DLD1 (cell line): Measurements from ENCODE around the gene CLIC5.

Experiments used
- in situ Hi-C: cut with HindIII; loops from 2 replicates; pipeline ENCODE4 v1.10.0; 2017; ENCODE audit warnings: low sequenced_read_pairs

CLIC5 gene

DNA sequence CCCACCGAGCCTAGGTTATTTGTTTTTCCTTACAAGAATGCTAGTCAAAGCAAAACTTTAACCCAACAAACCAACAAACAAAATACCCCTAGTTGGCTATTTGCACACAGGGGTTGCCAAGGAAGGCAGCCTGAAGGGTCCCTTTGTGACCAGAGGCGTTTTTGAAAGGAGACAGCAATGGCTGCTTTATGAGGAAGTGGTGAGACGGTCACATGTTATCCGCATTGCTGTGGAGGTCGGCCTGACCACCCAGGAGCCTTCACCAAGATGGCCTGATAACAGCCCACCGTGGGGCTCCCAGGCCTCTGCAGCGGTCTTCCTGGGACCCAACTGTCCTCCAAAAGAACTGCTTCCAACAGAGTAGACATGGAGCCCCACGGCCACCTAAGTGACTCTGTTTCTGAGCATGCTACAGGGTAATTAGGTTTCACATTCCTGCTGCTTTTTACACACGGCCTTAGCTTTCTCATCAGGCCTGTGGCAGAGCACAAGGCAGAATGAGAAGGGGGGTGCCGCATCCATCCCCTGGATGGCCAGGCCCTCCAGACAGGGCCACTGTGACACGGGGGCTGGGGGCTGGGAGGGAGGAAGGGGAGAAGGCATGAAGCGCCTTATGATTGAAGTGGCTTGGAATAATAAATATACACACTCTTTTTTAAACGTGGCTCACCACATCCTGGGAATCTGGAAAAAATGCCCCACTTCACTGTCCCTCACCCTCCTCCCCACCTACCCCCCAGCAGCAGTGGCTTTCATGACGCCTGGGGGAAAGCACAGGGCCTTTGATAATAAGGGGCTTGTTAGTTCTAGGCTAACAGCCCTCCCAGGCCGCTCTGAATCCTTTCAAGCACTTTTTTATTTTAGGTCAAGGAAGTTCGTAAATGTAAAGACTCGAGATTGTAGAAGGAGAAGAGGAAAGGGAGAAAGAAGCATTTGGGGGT, 86.0 kb downstream of the CLIC5 start:
- in situ Hi-C loops = loop anchor here (5.0 kb wide), 1 partner anchor 138 kb away; no protein-coding TSS in a partner anchor

DNA sequence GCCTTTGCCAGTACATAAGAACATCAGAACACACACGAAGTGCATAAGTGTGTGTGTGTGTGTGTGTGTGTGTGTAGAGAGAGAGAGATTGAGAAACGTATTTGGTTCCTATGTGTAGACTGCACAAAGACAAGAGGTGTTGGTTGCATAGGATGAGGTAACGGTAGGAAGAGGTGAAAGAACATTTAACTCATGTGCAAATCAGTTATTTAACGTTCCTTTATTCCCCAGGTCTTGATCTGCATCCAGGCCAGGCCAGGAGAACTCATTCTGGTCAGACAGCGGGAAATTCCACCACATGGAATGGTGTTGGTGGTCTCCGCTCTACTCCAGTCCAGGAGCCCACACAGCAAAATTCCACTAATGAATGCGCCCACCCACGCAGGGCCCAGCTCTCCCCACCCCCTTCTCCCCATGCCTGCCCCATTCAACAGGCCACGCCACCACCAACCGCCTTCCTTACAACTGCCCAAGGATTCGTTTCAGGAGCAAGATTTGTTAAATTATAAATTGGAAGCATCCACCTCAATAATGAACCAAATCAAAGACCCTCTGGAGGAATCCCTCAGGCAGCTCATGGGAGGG, 86.8 kb downstream of the CLIC5 start:
- in situ Hi-C loops = loop anchor here (5.0 kb wide), 1 partner anchor 138 kb away; no protein-coding TSS in a partner anchor

DNA sequence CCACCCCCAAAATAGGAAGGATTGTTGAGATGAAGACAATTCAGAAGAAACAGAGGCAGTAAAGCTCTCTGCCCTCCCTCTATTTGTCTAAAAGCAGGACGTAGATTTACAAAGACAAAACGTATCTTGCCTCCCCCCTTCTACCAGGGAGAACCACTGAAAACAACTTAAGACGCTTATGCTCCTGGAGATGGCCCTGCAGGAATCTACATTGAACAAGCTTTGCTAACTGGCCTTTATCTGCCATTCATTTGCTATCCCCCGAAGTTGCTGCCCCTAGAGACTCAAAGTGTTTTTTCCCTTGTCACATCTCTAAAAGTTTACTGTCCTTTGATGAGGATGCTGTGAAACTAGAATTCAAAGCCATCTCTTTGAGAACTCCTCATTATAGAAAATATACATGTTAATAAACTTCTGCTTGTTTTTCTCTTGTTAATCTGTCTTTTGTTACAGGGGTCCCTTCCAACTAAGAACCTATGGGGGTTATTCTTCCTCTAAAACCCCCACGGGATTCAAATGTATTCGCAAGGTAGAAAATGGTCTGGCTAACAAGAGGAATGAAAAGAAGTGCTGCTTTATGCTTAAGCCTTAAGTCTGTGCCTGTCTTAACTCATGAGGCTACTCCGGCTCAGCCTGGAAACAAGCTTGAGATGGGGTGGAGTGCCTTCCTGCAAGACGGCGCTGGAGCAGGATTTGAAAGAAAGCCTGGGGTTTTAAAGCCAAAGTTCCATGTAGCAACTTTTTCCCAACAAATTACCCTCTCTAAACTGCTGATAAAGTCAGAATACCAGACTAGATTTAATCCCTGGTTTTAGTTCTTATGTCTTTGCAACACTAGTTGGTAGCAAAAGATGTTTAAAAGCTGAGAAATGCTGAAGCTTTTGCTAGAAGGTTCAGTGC, 88.0 kb downstream of the CLIC5 start:
- in situ Hi-C loops = loop anchor here (5.0 kb wide), 1 partner anchor 140 kb away; no protein-coding TSS in a partner anchor

DNA sequence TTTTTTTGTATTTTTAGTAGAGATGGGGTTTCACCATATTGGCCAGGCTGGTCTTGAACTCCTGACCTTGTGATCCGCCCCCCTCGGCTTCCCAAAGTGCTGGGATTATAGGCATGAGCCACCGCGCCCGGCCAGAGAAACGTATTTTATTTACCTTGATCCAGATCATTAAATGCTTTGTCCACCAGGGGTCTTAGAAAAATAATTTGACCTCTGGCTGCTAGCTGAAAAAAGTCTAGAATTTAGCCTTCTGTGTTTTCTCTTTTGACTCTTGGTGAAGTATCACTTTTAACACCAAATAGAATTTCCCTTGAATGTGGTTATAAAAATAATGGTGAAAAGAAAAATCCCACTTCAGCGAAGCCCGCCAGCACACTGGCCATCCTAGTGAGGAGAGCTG, 89.2 kb downstream of the CLIC5 start:
- in situ Hi-C loops = loop anchor here (5.0 kb wide), 1 partner anchor 141 kb away; no protein-coding TSS in a partner anchor

DNA sequence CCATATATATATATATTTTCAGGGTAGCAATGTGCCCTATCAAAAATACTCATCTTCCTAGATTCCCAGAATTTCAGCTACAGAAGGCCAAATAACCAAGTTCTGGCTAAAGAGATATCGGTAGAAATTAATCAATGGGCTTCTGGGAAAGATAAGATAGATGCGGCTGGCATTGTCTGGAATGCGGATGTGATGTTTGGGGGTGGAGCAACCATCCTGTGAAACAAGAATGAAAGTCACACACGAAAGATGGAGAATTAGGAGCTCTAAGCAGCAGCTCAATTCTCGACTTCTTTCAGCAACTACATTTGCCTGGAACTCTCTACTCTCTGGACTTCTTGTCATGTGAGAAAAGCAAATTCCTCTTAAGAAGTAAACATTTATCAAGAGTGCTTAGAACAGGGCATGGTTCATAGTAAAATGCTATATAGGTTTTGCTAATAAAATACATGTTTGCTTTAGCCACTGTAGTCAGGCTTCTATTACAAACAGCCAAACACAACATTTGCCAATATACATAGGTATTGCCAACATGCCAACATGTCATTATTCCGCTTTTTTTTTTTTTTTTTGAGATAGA, 90.8 kb downstream of the CLIC5 start:
- in situ Hi-C loops = loop anchor here (5.0 kb wide), 1 partner anchor 142 kb away; no protein-coding TSS in a partner anchor

DNA sequence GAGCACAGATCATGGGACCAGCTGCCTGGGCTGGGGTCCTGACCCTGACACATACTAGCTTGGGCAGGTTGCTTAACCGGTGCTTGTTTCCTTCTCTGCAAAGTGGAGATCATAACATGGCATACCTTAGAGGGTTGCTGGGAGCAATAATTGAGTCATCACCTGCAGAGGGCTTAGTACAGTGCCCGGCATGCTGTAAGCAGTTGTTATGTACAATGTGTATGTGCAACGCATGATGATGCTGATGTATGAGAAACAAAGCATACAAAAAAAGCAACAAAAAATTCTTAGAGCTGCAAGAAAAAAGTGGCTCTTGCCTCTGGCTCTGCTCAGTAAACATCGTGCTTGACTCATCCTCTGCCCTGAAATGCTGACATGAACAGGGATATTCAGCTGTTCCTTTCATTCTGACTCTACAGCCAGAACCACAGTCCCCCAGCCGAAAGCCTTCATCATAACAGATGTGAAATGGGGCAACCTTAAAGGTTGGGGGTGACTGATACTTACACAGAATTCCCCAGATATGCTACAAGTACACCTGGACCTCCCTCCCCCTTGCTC, 91.7 kb downstream of the CLIC5 start:
- in situ Hi-C loops = no loop called here

DNA sequence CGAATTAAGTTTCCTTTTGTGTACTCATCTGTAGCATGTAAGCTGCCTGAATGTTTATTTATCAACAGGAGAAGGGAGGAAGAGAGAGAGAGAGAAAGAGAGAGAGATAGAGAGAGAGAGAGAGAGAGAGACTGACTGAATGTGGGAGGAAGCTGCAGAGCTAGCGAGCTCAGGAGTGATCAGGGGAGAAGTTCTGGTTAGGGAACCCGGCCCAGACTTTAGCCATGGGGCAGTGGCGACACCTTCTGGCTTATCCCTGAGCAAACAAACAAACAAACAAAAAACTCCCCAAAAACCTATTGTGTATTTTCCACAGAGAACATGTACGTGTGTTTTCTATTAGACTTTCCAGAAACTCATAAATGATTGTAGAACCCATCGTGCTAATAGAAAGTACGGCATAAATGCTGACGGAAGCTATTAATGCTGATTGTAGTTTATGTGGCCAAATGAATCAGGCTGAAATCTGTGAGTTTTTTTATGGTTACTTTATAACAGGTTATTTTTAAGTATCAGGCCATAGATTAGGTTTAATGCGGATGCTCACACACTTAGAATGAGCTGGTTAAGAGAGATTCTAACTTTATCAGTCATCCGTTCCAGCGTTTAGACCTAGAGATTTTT, 92.8 kb downstream of the CLIC5 start:
- in situ Hi-C loops = no loop called here

DNA sequence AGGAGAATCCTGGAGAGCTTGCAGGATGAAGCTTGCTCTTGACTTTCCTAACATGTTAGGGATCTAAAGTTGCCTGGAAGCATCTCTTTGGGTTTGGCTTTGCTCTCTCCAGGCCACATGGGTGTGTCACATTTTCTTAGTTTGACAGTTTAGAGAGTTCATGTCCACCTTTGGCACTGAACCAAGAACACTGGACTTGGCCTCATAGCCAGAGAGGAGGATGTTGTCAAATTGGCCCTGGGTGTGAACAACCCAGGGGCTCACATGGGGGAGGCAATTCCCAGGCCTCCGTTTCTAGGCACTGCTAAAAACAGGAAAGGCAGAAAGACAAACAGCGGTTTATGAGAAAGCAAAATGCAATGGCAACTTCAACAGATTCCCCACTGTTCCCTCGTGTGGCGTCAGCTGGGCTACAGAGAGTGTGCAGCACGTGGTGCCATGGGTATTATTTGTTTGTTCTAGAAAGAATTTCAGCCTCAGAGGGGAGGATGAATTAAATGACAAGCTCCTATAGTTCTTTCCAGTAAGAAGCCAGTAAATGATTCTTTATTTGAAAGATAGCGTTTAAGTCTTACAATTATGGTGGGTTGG, 93.9 kb downstream of the CLIC5 start:
- in situ Hi-C loops = no loop called here

DNA sequence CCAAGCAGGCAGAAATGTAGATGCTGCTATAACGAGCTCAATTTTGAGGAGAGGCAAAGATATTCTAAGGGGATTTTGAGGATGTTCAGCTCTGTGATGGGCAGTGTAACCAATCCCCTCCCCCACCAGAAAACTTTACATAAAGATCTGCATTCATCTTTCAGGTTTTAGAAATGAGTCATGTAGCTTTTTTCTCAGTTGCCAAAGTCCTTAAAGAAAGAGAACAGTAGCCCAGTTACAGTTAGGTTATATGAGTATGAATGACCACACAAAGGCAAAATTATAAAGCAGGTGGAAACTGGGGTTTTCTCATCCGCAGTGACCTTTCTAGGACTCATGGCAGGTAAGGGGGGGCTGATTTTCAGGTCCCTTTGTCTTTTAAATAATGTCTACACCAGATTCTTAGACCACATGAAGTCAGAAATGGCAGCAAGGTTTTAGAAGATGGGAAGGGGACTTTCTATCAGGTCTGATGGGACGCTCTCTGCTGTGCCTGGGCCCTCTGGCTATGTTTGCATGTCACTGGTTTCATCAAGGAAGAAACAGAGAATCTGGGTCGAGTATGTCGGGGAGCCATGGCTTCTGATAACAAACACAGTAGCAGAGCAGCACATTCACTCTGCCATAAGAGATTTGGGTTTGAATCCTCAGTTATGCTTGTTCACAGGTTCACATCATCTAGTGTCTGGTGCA, 94.7 kb downstream of the CLIC5 start:
- in situ Hi-C loops = no loop called here

DNA sequence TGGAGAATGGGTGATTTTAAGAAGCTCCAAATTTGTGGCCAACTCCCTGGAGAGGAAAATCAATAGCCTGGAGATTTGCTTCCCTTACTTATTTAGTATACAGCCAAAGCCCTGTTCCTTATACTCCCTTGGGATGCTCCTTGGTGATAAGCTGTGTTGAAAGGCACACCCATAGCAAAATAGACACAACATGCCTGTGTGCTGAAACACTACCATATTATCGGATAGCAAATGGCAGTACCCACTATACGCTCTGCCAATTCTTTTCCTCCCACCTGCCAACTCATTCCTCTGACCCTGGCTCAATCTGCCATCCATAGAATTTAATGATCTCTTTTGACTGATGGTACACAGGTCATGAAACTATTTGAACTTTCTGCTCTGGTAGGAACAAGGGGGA, 98.2 kb downstream of the CLIC5 start:
- in situ Hi-C loops = no loop called here

DNA sequence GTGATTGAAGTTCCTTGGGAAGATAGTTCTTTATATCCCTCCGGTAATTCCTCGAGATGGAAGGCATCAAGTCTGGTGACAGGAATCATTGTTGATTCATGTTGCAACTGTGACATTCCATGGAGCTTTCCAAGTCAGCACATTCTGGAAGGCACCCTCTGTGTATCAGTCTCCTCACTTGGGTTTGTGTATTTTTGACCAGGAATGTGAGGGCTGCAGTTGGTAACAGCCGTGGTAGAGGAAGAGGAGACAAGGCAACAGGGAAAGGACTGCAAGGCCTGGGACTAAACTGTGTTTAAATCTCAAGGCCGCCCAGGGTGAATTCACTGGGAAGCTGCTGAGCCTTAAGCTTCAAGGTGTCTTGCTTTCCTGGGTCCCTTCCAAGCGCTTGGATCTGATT, 99.0 kb downstream of the CLIC5 start:
- in situ Hi-C loops = no loop called here

DNA sequence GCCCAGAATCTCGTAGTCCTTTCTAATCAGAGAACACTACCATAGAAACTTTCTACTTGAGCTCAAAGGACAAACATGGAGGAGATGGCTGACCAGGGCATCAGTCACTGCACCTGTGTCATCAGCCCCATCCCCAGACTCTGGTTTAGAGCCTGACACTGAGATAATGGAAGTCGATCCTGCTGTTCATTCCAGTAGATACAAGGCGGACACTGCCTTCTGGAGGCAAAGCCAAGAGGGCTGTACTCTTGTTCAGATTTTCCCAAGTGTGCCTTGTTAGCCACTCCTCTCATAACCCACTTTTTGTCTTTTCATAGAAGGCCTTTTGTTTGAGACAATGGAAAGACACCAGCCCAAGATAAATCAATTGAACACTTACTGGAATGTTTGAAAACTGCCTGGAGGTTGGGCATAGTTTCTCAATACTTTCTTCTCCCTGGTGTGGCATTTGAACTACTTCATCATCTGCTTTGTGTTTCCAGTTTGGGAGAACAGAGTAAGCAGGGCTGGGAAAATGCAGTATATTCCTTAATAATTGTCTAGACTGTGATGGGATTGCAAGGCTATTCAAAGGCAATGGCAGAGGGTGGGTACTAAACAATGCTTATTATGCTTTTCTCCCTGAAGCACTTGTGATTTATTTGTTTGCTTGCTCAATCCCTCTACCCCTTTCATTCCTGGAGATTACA, 99.7 kb downstream of the CLIC5 start:
- in situ Hi-C loops = no loop called here

DNA sequence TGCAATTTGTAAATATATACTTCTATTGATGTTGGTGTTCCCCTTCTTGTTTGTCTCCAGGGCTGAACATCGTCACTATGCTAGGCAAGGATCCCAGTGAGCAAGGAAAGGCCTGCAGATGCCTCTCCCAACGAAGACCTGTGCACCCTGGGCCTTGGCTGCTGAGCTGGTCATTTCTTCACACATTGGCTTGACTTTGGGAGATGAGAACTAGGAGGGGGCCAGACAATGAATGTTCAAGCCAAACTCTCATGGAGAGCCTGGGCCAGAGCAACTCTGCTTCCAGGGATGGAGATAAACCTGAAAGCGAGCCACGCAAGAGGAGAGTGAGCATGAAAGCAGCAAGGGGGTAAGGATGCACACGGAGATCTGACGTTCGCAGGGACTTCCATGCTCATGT, 104.0 kb downstream of the CLIC5 start:
- in situ Hi-C loops = no loop called here

DNA sequence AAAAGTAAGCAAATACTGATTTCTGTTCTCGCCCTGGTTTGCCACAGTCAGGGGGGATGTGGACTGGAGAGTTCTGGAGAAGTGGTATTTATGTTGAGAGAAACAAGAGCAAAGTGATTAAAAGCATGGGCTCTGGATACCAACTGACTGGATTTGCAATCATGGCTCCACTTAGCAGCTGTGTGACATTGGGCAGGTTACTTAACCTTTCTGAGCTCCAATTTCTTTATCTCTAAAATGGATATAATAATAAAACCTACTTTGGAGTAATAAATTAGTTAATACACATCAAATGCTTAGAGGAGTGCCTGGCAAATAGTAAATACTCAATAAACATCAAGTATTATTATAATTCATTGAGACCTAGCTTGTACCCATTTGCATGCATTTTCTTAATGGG, 111.7 kb downstream of the CLIC5 start:
- in situ Hi-C loops = no loop called here

DNA sequence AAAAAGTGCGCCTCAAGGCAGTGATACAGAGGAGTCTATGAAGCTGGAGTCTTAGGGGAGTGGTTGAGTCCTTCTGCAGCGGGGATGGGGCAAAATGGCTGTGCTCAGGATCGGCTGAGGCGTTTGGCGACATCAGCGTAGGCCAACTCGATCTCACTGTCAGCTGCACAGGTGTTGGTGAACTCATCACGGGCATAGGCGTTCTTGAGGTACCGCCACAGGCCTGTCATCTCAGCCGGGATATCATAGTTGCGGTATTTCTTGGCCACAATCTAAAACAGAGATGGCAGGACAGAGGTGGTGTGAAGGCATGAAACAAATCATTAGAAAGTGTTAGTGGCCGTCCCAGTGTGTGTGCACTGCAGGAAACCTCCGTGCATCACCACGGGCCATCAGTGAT, 112.7 kb downstream of the CLIC5 start:
- in situ Hi-C loops = no loop called here

DNA sequence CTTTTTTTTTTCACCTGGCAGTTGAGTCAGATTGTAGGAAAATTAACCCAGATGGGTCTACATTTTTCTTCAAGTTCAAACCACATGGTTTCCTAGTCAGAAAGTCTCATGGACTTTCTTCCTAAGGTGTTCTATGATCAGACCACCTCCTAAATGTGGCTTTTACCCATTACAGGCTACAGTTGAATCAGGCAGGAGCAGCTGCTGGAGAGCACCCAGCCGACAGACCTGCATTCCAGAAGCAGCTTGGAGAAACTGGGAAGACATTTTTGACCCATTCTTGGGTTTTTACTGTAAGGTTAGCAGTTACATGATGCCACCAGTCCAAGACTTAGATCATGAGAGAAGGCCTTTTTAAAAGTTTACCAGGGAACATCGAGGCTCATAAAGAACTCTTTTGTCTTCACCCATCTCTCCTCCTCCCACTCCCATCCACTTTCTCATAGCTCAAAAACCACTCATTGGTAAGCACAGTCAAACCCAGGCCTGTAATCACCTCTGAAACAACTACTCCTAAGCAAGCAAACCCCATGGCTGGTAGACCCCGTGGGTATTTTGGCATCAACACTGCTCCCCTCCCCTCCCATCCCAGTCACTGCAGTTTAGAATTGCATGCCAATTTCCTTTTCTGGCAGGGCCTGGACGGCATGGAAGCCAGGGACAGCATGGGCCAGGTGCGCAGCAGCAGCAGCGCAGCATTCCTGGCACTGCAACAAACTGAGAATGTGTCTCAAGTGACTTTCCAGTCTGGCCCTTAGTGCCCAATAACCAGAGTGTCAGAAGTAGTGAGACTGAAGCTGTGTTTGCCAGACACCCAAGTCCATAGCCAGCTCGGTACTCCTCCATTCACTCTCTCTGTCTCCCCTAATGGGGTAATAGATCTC, 113.7 kb downstream of the CLIC5 start:
- in situ Hi-C loops = no loop called here
